RWPE2 (cell line): Measurements from ENCODE around the gene PFDN1.

Experiments
- ATAC-seq: fragments of 200-7000 bp; cut with Tn5 transposase; 3 replicates; pipeline ENCODE4 v1.9.1; 2021; ENCODE audit warnings: low read depth
- DNase-seq: peaks from one replicate; pipeline ENCODE4 v3.0.0-alpha.2; 2020; ENCODE audit warnings: low spot score
- H3K27ac ChIP-seq: fragments of 450-650 bp; 2 replicates; pipeline ENCODE4 v1.5.1; 2017; ENCODE audit warnings: mild to moderate bottlenecking; ENCODE audit not compliant: poor library complexity, severe bottlenecking
- H3K27me3 ChIP-seq: fragments of 250-450 bp; sonication (Bioruptor Pico); 2 replicates; pipeline ENCODE4 v1.5.1; 2021; ENCODE audit warnings: mild to moderate bottlenecking, moderate library complexity; ENCODE audit not compliant: insufficient read depth, poor library complexity, severe bottlenecking
- H3K36me3 ChIP-seq: fragments of 250-450 bp; sonication (Bioruptor Pico); 2 replicates; pipeline ENCODE4 v1.5.1; 2020; ENCODE audit warnings: low read depth, mild to moderate bottlenecking, moderate library complexity
- H3K4me1 ChIP-seq: fragments of 250-450 bp; sonication (Bioruptor Pico); 2 replicates; pipeline ENCODE4 v1.5.1; 2021; ENCODE audit warnings: mild to moderate bottlenecking, moderate library complexity; ENCODE audit not compliant: insufficient read depth, poor library complexity, severe bottlenecking
- H3K4me3 ChIP-seq: fragments of 250-450 bp; sonication (Bioruptor Pico); 2 replicates; pipeline ENCODE4 v1.5.1; 2021; ENCODE audit warnings: mild to moderate bottlenecking, moderate library complexity; ENCODE audit not compliant: severe bottlenecking
- H3K9me3 ChIP-seq: fragments of 250-450 bp; sonication (Bioruptor Pico); 2 replicates; pipeline ENCODE4 v1.5.1; 2021; ENCODE audit warnings: mild to moderate bottlenecking, moderate library complexity; ENCODE audit not compliant: severe bottlenecking
- CTCF ChIP-seq: fragments of 450-650 bp; IDR thresholded peaks from one replicate; pipeline ENCODE4 v1.5.1; 2017; ENCODE audit warnings: mild to moderate bottlenecking, moderate library complexity; ENCODE audit not compliant: poor library complexity, severe bottlenecking

The PFDN1 gene

GRCh38 chr5:140319833-140320232 is 16.9 kb upstream of the PFDN1 start:
- H3K9me3 ChIP-seq = no peaks in the 10 kb centered on the region
- ATAC-seq (no peak), DNase-seq (no peak)
- H3K27ac ChIP-seq = no peak overlapping the region
- TF ChIP-seq CTCF = no peak
- H3K4me3 ChIP-seq = no peak overlapping the region
- H3K27me3 ChIP-seq = no peaks in the 10 kb centered on the region
- H3K4me1 ChIP-seq = peaks cover 27% of the 10 kb centered on the region
- H3K36me3 ChIP-seq = no peaks in the 10 kb centered on the region

GRCh38 chr5:140318792-140319191 is 15.9 kb upstream of the PFDN1 start:
- Histone ChIP-seq H3K4me3 (no peak overlapping the region), H3K27me3 (no peaks in the 10 kb centered on the region), H3K36me3 (no peaks in the 10 kb centered on the region), H3K9me3 (no peaks in the 10 kb centered on the region), H3K4me1 (peaks cover 27% of the 10 kb centered on the region), H3K27ac (peak overlapping the region; percentile 35)
- no peak for TF ChIP-seq CTCF
- DNase-seq = no peak
- no peak for ATAC-seq

- peak; percentile 84 for ATAC-seq
Observed at GRCh38 chr5:140317859-140318258, 15.0 kb upstream of the PFDN1 start.

GRCh38 chr5:140312791-140313189 is 9.9 kb upstream of the PFDN1 start:
- Histone ChIP-seq H3K27ac (peak overlapping the region; percentile 65), H3K36me3 (no peaks in the 10 kb centered on the region), H3K4me1 (peaks cover 33% of the 10 kb centered on the region), H3K9me3 (no peaks in the 10 kb centered on the region), H3K4me3 (no peak overlapping the region), H3K27me3 (no peaks in the 10 kb centered on the region)
- ATAC-seq = no peak
- no peak for TF ChIP-seq CTCF
- DNase-seq = no peak

More at GRCh38 chr5:140317859-140318258, 15.0 kb upstream of the PFDN1 start:
- peaks cover 23% of the 10 kb centered on the region for H3K4me1 ChIP-seq
- no peak for TF ChIP-seq CTCF
- H3K4me3 ChIP-seq = no peak overlapping the region
- H3K27me3 ChIP-seq = no peaks in the 10 kb centered on the region
- no peaks in the 10 kb centered on the region for H3K36me3 ChIP-seq
- no peak for DNase-seq
- peak overlapping the region; percentile 35 for H3K27ac ChIP-seq
- H3K9me3 ChIP-seq = no peaks in the 10 kb centered on the region

GRCh38 chr5:140312067-140312790 is 9.3 kb upstream of the PFDN1 start:
- peak; percentile 89 for ATAC-seq
- Histone ChIP-seq H3K9me3 (no peaks in the 10 kb centered on the region), H3K27ac (peak overlapping the region; percentile 65), H3K27me3 (no peaks in the 10 kb centered on the region), H3K4me3 (no peak overlapping the region), H3K36me3 (no peaks in the 10 kb centered on the region), H3K4me1 (peaks cover 29% of the 10 kb centered on the region)
- no peak for TF ChIP-seq CTCF
- DNase-seq = no peak
